Measurements from ENCODE around the gene PTPRU. TPM values are rescaled to one million over a fixed set of nuclear protein-coding genes. Genes with fewer than 3 reads are reported as not detected.

PTPRU gene
- total RNA-seq, 1 experiment from 2014 or later, result 40.7 TPM

DNA sequence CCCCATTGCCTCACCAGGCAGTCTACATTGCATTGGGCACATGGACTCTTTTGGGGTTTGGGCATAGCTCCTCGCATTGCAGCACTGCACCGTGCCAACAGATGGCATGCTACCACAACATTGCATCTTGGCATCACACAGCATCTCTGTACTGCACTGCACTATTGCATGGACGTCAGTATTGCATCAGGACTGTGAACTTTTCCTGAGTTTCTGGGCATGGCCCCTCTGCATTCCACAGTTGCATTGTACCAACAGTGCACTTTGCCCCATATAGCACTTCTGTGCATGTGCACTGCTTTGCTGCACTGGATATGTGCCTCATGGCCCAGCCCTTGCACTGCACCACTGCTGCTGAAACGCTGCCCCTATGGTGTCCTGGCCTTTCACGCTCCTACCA lies 9.6 kb downstream of the PTPRU start:
- intact Hi-C loops (cut with micrococcal nuclease), result loop anchor here (5.0 to 10.0 kb wide), 2 partner anchors 99 to 171 kb away; no protein-coding TSS in a partner anchor
- ChIA-PET CTCF (interaction anchor here (0.6 to 1.2 kb wide), 4 partner anchors 11 to 866 kb away, joined by 3 to 6 read pairs (median 4); no protein-coding TSS in a partner anchor), POLR2A (no interaction called here), RAD21 (ENCODE audit: low non-redundant PET in 1 of 2, low total read pairs in 2 of 2, uncharacterized antibody in 2 of 2, unreplicated experiment in 2 of 2) (no interaction called here)
- Histone ChIP-seq H3K4me1 (ENCODE audit: control insufficient read depth in 1 of 2, insufficient read depth in 2 of 2, low read length in 2 of 2) (peaks cover 0 to 5% of the 10 kb centered on the region in 2 experiments; a peak in 1 of 4 replicates), H3K9ac (ENCODE audit: low read length) (no peak overlapping the region), H3K79me2 (ENCODE audit: insufficient read depth, low read length) (peaks cover 9% of the 10 kb centered on the region; the same call in 1 of the 2 replicates), H3K27ac (ENCODE audit: low read depth, low read length) (no peak overlapping the region), H4K20me1 (ENCODE audit: insufficient read depth) (no peaks in the 10 kb centered on the region), H3K9me2 (ENCODE audit: insufficient read depth) (no peaks in the 10 kb centered on the region), H3K27me3 (ENCODE audit: insufficient read depth, low read length) (no peaks in the 10 kb centered on the region), H2AFZ (ENCODE audit: low read depth, low read length, poor library complexity, severe bottlenecking) (no peak overlapping the region), H3K9me3 (ENCODE audit: control insufficient read depth in 1 of 2, insufficient read depth in 1 of 2, low read depth in 1 of 2, low read length in 2 of 2) (no peaks in the 10 kb centered on the region), H3K4me3 (replicated peaks in 1 of 2; ENCODE audit: low read depth in 1 of 2, low read length in 2 of 2) (no peak overlapping the region), H3K4me2 (ENCODE audit: low read length) (no peak overlapping the region), H3K36me3 (ENCODE audit: control insufficient read depth in 1 of 2, insufficient read depth in 2 of 2, low read length in 2 of 2) (no peaks in the 10 kb centered on the region)
- no TSS peak for BruUV-seq (replicated peaks)
- no peak for TF ChIP-seq ZNF274 (IDR thresholded peaks at IDR 0.05; ENCODE audit: low read depth, low read length)
- peak; percentile 73 for TF ChIP-seq RAD21 (IDR thresholded peaks at IDR 0.05; ENCODE audit: low read depth)
- no peak for TF ChIP-seq CBX3 (IDR thresholded peaks at IDR 0.05; ENCODE audit: low read depth)
- TF ChIP-seq, protein P1, sequence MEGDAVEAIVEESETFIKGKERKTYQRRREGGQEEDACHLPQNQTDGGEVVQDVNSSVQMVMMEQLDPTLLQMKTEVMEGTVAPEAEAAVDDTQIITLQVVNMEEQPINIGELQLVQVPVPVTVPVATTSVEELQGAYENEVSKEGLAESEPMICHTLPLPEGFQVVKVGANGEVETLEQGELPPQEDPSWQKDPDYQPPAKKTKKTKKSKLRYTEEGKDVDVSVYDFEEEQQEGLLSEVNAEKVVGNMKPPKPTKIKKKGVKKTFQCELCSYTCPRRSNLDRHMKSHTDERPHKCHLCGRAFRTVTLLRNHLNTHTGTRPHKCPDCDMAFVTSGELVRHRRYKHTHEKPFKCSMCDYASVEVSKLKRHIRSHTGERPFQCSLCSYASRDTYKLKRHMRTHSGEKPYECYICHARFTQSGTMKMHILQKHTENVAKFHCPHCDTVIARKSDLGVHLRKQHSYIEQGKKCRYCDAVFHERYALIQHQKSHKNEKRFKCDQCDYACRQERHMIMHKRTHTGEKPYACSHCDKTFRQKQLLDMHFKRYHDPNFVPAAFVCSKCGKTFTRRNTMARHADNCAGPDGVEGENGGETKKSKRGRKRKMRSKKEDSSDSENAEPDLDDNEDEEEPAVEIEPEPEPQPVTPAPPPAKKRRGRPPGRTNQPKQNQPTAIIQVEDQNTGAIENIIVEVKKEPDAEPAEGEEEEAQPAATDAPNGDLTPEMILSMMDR (IDR thresholded peaks at IDR 0.05 in 2 of 3, conservative IDR thresholded peaks at IDR 0.05 in 1 of 3; ENCODE audit: borderline replicate concordance in 1 of 3, insufficient read depth in 1 of 3, low read depth in 2 of 3, low read length in 2 of 3), result peak; percentile 32 to 54 (median 47); a peak in 4 of 6 replicates
- TF ChIP-seq, protein P2, sequence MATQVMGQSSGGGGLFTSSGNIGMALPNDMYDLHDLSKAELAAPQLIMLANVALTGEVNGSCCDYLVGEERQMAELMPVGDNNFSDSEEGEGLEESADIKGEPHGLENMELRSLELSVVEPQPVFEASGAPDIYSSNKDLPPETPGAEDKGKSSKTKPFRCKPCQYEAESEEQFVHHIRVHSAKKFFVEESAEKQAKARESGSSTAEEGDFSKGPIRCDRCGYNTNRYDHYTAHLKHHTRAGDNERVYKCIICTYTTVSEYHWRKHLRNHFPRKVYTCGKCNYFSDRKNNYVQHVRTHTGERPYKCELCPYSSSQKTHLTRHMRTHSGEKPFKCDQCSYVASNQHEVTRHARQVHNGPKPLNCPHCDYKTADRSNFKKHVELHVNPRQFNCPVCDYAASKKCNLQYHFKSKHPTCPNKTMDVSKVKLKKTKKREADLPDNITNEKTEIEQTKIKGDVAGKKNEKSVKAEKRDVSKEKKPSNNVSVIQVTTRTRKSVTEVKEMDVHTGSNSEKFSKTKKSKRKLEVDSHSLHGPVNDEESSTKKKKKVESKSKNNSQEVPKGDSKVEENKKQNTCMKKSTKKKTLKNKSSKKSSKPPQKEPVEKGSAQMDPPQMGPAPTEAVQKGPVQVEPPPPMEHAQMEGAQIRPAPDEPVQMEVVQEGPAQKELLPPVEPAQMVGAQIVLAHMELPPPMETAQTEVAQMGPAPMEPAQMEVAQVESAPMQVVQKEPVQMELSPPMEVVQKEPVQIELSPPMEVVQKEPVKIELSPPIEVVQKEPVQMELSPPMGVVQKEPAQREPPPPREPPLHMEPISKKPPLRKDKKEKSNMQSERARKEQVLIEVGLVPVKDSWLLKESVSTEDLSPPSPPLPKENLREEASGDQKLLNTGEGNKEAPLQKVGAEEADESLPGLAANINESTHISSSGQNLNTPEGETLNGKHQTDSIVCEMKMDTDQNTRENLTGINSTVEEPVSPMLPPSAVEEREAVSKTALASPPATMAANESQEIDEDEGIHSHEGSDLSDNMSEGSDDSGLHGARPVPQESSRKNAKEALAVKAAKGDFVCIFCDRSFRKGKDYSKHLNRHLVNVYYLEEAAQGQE (IDR thresholded peaks at IDR 0.05; ENCODE audit: low read depth), result no peak
- no peak for TF ChIP-seq CEBPB (IDR thresholded peaks at IDR 0.05; ENCODE audit: low read depth)
- no peak for TF ChIP-seq JUND (IDR thresholded peaks at IDR 0.05)
- DNase-seq (ENCODE audit: low read depth, low spot score) (no peak), ATAC-seq (peak; percentile 85)
